RPMI8226 (cell line): ENCODE data around the gene C1R.

Source experiments
- DNase-seq: peaks from one replicate; pipeline ENCODE4 v3.0.0-alpha.2; 2015

Gene C1R

DNA sequence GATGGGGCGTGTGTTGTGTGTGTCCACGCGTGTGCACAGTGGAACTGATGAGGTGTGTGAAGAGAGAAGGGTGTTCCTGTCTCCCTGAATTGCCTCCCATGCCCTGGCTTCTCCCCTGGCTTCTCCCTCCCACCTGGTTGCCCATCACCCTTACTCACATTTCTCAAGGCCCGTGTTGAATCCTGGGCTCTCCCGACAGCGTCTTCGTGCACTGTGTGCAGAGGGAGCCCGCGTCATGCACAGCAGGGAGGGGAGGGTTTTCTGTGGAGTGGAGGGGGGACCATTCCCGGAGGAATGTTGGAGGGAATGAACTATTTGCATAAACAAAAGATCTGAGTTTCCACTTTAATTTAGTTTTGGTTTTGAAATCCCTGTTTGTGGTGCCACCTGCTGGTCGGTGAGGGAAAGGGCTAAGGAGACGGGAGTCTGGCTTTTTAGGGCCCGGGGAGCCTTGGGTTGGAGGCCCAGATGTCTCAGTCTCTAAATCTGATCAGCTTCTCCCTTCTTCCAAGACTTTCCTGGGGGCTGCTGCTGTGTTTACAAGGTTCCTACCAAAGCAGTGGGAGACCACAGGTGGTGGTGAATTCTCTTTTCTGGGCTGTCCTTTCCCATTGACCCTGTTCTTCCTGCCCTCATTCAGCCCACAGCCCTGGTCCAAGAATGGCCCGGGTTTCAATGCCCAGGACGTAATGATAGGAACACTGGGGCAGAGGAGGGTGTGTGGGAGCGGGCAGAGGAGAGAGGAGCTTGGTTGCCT, at the start of gene C1R:
Gene C1R (minus strand): TSS at position 217 of the 757 bp plus-strand sequence. CDS start 57 bp downstream, at position 160.
- peak; percentile 65 for DNase-seq

GRCh38 chr12:7141351-7142005, 49.2 kb upstream of the C1R start:
- no peak for DNase-seq

DNA sequence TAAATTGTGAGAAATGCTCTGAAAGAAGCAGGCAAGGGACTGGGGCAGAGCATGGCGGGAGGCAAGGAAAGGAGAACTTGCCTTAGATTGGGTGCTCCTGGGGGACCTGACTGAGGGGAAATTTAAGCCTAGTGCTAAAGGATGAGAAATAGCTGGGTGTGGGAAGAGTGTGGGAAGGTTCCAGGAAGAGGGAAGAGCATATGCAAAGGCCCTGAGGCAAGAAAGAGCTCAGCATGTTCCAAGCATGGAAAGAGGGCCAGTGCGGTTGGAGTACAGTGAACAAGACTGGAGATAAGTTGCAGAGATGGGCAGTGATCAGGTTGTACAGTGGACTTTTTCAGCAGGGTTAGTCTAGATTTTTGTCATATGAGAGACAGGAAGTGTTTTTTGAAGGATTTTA, 47.0 kb upstream of the C1R start:
- DNase-seq: no peak

- DNase-seq: no peak
Observed at GRCh38 chr12:7137908-7138307, 45.7 kb upstream of the C1R start.

DNA sequence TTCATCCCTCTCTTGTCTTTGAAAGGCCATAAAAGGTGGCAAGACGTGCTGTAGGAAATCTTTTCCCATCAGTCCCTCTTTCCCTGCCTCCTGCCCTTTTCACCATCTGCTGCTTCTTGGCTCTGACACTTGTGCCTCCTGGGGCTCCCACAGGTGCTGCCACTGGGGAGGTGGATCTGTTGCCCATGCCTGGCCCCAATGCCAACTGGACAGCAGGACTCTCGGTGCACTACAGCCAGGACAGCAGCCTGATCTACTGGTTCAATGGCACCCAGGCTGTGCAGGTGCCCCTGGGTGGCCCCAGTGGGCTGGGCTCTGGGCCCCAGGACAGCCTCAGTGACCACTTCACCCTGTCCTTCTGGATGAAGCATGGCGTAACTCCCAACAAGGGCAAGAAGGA, 44.4 kb upstream of the C1R start:
- DNase-seq: no peak

- DNase-seq: no peak
Observed at GRCh38 chr12:7136071-7136470, 43.8 kb upstream of the C1R start.

DNA sequence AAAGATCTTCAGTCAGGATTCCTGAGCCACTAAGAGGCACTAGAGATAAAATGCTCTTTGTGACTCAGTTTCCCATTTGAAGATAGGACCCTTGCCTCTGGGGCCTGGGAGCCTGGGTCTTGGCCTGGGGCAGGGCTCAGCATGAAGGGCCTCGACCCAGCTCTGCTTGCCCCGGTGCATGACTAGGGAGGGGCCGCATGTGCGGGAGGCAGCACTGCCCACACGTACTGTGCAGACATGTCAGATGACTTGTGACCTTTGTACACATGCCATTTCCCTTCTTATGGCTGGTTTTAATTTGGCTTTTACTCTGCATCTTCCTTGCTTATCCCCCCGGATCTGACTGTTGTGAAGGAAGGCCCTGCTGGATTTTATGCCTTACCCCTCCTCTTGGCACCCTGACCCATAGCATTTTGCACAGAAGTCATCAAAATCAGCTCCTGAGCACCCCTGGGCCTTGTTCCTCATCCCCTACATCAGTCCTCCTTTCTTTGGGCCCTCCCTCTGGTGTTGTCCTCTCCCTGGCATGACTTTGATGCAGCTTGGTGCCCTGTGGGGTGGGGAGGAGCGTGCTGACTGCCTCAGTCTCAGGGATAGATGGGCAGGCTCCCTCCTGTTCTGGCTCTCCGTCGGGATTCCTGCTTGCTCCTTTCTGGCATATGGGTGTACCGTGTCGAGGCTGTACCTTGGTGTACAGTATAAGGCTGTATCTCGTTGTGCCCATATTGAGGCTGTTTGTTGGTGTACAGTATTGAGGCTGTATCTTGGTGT, 42.3 kb upstream of the C1R start:
- DNase-seq: no peak

GRCh38 chr12:7131502-7131866, 39.2 kb upstream of the C1R start:
- peak; percentile 28 for DNase-seq

- peak; percentile 84 for DNase-seq
Observed at GRCh38 chr12:7130701-7131501, 38.7 kb upstream of the C1R start.

- peak; percentile 86 for DNase-seq
Observed at GRCh38 chr12:7129872-7130691, 37.8 kb upstream of the C1R start, which contains the start of gene CLSTN3. TSS of gene CLSTN3 (plus strand) at chr12:7130371. CDS start at chr12:7130649, 278 bp downstream.

DNA sequence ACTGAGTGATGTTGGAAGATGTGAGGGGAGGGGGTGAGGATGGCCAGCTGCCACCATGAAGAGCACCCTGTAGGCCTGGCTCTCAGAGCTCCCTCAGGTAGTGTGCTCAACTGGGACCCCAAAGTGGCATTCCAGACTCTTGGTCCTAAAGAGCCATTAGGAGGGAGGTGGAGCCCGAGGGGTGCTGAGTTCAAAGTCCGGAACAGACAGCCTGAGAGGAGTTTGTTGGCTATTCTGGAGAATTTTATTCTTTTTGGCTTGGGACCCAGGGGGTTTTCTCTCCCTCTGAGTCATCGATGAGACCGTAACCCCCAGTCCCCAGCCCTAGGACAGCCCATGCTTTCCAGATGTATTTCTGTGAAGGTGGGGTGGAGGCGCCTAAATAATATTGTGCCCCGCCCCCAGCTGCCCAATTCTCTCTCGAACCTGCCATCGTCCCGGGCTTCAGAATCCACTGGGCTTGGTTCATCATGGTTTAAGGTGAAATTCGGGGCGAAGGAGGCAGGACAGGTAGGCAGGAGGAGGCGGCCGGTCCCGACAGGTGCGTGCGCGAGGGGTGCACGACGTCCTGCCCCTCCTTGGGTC, 37.1 kb upstream of the C1R start:
- no peak for DNase-seq

GRCh38 chr12:7128681-7129286, 36.5 kb upstream of the C1R start, which contains the start of gene RBP5:
TSS of gene RBP5 (minus strand) at chr12:7128889. CDS start at chr12:7128775, 114 bp downstream.
- no peak for DNase-seq

GRCh38 chr12:7127916-7128626, 35.8 kb upstream of the C1R start:
- no peak for DNase-seq

DNA sequence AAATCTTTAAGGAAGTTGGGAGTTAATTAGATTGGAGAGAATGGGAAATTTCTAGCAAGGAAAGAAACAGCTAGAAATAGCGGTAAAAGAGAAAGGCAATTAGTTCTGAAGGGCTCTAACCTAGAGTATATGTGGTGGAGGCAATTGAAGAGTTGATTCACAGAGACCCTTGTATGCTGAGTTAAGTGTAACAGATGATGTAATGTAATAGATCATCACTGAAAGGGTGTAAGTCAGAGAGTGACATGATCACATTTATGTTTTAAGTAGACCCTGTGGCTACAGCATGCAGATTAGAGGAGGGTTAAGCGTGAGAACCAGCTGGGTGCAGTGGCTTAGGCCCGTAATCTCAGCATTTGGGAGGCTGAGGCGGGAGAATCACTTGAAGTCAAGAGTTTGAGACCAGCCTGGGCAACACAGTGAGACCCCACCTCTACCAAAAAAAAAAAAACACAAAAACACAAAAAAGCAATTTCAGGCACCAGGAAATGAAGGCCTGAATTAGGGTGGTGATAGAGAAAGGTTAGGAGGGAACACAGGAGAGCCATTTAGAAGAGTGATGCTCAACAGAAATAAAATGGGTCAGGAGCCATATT, 33.5 kb upstream of the C1R start:
- no peak for DNase-seq

- DNase-seq: no peak
Observed at GRCh38 chr12:7123806-7124522, 31.7 kb upstream of the C1R start.

DNA sequence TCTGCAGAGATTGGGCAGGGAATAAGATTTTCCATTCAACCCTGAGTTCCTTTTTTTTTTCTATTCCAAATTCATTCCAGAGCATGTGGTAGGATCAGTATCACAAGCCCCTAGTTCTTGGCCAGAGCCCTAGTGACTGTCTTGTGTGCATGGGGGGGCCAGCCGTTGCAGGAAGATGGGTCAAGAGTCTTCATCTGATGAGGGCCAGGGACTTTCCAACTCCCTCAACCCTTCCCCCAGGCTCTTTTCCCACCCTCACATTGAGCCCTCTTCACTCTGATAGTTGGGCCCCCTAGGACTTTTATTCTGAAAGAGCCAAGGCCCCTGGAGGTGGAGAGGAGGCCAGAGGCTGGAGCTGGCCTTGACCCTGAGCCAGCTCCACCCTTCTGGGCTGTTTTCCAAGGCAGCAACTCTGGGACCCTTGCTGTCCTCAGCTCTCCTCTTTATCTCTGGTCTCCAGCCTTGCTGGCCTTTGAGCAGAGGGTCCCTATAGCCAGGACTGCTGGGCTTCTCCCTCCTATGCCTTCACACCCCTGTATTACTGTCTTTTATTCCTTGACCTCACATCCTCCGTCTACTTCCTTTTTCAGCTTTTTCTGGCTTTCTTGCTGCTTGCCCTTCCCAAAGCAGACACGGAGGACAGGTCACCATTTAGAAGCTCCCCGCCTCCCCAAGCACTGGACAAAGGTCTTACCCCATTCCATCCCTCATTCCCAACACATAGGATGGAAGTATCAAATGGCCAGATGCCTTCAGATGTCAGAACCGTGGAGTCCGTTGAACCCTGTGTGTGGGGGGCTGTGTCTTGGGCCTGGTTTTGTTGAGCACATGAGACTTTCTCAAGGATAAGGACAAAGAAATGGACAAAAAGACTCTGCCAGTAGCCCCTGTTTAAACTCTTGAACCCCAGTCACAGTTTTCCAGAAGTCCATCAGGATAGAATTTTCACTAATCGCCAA, 30.8 kb upstream of the C1R start:
- no peak for DNase-seq

DNA sequence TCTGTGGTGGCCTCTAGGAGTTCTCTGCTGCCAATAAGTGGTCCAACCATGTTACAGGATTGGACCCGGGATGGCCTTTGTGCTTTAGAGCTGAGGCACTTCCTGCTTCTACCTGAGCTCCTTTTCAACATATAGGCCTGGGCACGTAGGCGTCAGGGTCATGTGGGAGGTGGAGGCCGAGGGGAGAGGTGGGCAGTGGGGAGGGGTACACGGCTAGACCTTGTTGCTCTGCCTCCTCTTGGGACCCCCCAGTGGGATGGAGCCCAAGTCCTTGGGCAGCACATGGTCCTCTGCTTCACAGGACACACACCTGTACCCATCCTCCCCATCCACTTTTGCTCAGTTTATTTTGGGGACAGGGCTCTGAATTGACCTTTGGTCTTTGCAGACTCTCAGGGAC, 29.1 kb upstream of the C1R start:
- no peak for DNase-seq

DNA sequence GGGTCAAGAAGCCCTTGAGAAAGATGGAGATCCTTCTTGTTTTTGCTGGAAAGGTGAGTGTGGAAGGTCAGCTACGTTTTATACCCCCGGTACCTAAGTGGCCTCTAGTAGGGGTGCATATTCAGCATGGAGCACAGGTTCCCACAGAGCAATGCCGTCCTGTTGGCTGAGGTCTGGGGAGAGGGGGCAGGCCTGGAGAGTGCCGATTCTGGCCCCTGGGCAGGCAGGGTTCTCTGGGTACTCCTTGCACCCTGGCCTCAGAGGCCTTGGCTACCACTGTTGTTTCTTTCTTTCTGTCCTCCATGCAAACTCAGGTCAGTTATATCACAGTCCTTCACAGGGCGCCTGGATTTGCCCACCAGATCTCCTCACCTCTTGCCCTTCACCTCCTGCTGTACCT, 27.9 kb upstream of the C1R start:
- DNase-seq: no peak
